Upper lobe of right lung (tissue), 1 donor: Measurements from ENCODE around the gene ODAD2. TPM values are rescaled to one million over a fixed set of nuclear protein-coding genes. Genes with fewer than 3 reads are reported as not detected.
"Not testable (repeated sequence)": the region's sequence is repeated elsewhere in the genome, so short reads cannot be mapped to it uniquely, and the experiment has no call there.

Source experiments
- ATAC-seq: fragments of 200-7000 bp; cut with Tn5 transposase; one replicate; pipeline ENCODE4 v1.9.1; 2020; ENCODE audit warnings: mild to moderate bottlenecking, moderate library complexity
- DNase-seq: peaks from one replicate; pipeline ENCODE4 v3.0.0-alpha.2; 2020
- H3K27ac ChIP-seq: fragments of 200-600 bp; one replicate; pipeline ENCODE4 v1.8.0; 2022
- H3K27me3 ChIP-seq: fragments of 200-600 bp; one replicate; pipeline ENCODE4 v1.8.0; 2022; ENCODE audit warnings: mild to moderate bottlenecking
- H3K36me3 ChIP-seq: fragments of 200-600 bp; one replicate; pipeline ENCODE4 v1.8.0; 2022
- H3K4me1 ChIP-seq: fragments of 200-600 bp; one replicate; pipeline ENCODE4 v1.8.0; 2022
- H3K4me3 ChIP-seq: fragments of 200-600 bp; one replicate; pipeline ENCODE4 v1.8.0; 2022; ENCODE audit warnings: mild to moderate bottlenecking
- H3K9me3 ChIP-seq: fragments of 200-600 bp; one replicate; pipeline ENCODE4 v1.8.0; 2022
- intact Hi-C: fragments of 100-400 bp; cut with DNase I; formaldehyde crosslinking; loops from one replicate; pipeline ENCODE4 v1.11.0; 2022
- total RNA-seq: library from RNA; stranded (reverse); fragmentation: NEBNext Ultra II Directional; extraction: Animal tissue kit (Norgen Biotek cat#: 25700); gene quantifications from one replicate; pipeline ENCODE4 v1.2.1, GENCODE V29; 2021
- TF ChIP-seq, protein P1 (sequence below): fragments of 200-600 bp; IDR thresholded peaks from one replicate; pipeline ENCODE4 v1.8.0; 2022; ENCODE audit warnings: antibody characterized with exemption
- donor health status: DM: no; HTN: yes; CAD: no; lungs with severe emphysema.

The ODAD2 gene
- total RNA-seq, 1 donor from 2014 or later: 0.64 TPM

DNA sequence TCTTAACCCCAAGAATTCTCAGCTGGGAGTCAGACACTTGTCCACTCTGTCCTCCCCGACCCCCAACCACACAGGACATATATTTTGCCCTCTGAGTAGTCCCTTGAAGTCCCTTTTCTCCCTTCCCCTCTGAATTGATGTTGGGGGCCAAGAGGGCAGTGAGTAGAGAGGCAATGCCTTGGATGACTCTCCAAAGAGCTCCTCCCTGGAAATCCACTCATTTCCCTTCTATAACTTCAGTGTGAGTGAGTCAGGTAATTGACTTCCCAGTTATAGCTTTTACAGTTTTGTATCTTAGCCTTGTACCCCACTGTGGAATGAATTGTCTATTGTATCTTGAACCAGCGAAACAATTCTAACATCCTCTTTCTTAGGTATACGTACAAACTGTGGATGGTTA is 9.2 kb upstream of the ODAD2 start:
- intact Hi-C loops: no loop called here
- no peaks in the 10 kb centered on the region for H3K4me1 ChIP-seq
- no peaks in the 10 kb centered on the region for H3K27me3 ChIP-seq
- no peak overlapping the region for H3K27ac ChIP-seq
- TF ChIP-seq, protein P1, sequence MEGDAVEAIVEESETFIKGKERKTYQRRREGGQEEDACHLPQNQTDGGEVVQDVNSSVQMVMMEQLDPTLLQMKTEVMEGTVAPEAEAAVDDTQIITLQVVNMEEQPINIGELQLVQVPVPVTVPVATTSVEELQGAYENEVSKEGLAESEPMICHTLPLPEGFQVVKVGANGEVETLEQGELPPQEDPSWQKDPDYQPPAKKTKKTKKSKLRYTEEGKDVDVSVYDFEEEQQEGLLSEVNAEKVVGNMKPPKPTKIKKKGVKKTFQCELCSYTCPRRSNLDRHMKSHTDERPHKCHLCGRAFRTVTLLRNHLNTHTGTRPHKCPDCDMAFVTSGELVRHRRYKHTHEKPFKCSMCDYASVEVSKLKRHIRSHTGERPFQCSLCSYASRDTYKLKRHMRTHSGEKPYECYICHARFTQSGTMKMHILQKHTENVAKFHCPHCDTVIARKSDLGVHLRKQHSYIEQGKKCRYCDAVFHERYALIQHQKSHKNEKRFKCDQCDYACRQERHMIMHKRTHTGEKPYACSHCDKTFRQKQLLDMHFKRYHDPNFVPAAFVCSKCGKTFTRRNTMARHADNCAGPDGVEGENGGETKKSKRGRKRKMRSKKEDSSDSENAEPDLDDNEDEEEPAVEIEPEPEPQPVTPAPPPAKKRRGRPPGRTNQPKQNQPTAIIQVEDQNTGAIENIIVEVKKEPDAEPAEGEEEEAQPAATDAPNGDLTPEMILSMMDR: no peak
- no peaks in the 10 kb centered on the region for H3K9me3 ChIP-seq
- H3K4me3 ChIP-seq: no peak overlapping the region
- H3K36me3 ChIP-seq: no peaks in the 10 kb centered on the region
- no peak for DNase-seq
- no peak for ATAC-seq

DNA sequence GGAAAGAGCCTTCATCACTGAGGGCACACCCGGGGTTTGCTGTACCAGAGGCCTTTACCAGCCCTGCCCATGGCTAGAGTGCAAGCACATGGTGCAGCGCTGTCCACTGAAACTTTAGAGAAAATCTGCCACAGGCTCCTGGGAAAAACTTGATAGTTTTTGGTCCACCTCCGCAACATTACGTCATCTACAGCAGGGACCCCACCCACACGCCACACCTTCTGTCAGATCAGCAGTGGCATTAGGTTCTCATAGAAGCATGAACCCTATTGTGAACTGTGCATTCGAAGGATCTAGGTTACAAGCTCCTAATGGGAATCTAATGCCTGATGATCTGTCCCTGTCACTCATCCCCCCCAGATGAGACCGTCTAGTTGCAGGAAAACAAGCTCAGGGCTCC is 2.5 kb upstream of the ODAD2 start:
- peaks cover 5% of the 10 kb centered on the region for H3K27me3 ChIP-seq
- H3K4me1 ChIP-seq: peaks cover 2% of the 10 kb centered on the region
- H3K9me3 ChIP-seq: no peaks in the 10 kb centered on the region
- no peak for DNase-seq
- intact Hi-C loops: no loop called here
- TF ChIP-seq, protein P1: no peak
- H3K4me3 ChIP-seq: no peak overlapping the region
- no peak overlapping the region for H3K27ac ChIP-seq
- ATAC-seq: no peak
- no peaks in the 10 kb centered on the region for H3K36me3 ChIP-seq

DNA sequence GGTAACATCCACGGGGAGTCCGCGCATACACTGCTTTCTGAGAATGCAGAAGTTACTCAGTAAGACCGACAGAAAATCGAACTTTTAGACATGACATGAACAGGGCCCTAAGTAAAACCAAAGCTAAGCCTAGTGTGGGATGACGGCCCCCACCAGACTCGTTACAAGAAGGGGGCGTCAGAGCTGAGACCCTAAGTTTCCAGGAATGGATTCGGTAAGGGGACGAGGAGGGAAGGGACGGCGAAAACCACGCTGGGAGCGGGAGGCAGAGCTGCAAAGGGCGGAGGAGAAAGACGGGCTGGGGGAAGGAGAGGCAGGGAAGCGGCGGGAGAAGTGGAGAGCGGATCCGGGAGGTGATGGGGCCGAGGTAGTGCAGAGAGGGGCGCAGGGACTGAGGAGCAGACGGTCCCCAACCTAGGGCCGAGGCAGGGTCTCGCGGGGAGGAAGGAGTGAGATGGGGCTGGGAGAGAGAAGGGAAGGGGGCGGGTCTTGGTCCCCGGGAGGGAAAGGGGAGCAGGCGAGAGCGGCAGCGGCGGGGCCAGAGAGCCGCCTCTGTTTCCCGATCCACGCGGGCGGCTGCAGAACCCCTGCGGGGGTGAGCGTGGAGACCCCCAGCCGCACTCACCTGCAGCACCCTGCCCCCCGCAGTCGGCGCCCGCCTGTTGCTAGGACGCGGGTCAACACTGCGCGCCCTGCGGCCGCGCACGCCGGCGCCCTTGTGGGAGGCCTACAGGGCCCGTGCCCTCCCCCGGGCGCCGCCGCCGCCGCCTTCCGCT is 513 bp downstream of the ODAD2 start:
- DNase-seq (peak; percentile 70), ATAC-seq (peak; percentile 86)
- TF ChIP-seq, protein P1: no peak
- no peaks in the 10 kb centered on the region for H3K36me3 ChIP-seq
- peaks cover 5% of the 10 kb centered on the region for H3K27me3 ChIP-seq
- no peaks in the 10 kb centered on the region for H3K9me3 ChIP-seq
- peaks cover 2% of the 10 kb centered on the region for H3K4me1 ChIP-seq
- no peak overlapping the region for H3K27ac ChIP-seq
- H3K4me3 ChIP-seq: peak overlapping the region; percentile 57
- intact Hi-C loops: no loop called here

DNA sequence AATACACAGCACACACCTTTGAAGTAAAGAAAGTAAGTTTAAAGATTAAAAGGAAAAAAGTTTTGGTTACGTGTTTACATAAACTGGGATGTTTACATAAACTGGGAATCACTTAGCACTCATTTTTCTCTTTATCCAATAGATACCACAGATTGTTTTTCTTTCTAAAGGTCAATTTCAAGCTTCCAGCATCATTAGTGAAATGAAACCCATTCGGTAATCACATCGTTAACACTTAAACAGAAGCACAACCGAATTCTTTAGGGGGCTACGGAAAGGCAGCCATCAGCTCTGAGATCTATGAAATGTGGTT is 1.1 kb downstream of the ODAD2 start:
- Histone ChIP-seq H3K4me3 (peak overlapping the region; percentile 57), H3K9me3 (no peaks in the 10 kb centered on the region), H3K27ac (peak overlapping the region; percentile 8), H3K36me3 (no peaks in the 10 kb centered on the region), H3K27me3 (peaks cover 5% of the 10 kb centered on the region), H3K4me1 (peaks cover 2% of the 10 kb centered on the region)
- TF ChIP-seq, protein P1: no peak
- intact Hi-C loops: no loop called here
- DNase-seq (no peak), ATAC-seq (no peak)

DNA sequence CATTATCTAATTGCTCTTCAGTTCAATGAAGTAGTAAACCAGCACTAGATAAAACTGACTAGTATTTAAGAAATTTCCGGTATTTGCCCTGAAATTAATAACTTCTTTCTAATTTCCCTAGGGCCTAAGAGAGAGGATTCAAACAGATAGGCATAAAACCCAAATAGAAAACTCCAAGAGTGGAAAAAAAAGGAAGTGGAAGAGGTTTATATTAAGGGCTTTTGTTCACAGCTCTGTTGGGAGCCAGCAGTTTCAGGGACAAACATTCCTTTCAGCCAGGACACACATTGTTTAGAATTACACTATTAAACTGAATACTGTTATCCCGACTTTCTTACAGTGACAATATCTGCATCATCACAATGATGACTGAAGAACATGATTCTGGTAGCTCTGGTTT is 3.6 kb downstream of the ODAD2 start:
- no peaks in the 10 kb centered on the region for H3K36me3 ChIP-seq
- no peaks in the 10 kb centered on the region for H3K9me3 ChIP-seq
- TF ChIP-seq, protein P1: no peak
- H3K27me3 ChIP-seq: peaks cover 5% of the 10 kb centered on the region
- intact Hi-C loops: no loop called here
- H3K4me1 ChIP-seq: peaks cover 2% of the 10 kb centered on the region
- no peak overlapping the region for H3K27ac ChIP-seq
- ATAC-seq: no peak
- H3K4me3 ChIP-seq: no peak overlapping the region
- no peak for DNase-seq

DNA sequence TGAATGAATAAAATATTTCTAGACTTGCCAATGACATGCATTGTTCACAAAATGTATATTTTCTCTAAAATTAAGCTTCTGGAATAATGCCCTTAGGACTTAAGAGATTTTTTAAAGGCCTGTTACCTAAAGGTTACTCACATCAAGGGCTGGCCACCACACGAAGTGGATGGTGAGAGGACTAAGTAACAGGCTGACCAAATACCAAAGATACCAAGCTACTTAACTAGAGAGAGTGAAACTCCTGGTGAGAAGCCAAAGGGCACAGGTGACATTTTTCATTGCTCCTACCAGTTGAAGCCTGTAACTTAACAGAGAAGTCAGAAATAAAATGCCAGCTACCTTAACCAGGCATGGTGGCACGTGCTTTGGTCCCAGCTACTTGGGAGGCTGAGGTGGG is 9.5 kb downstream of the ODAD2 start:
- H3K27me3 ChIP-seq, DNase-seq, H3K27ac ChIP-seq, H3K36me3 ChIP-seq, H3K4me1 ChIP-seq, intact Hi-C loops, H3K4me3 ChIP-seq, H3K9me3 ChIP-seq: not testable (repeated sequence)
- peak; percentile 59 for ATAC-seq
